Activated CD4-positive, alpha-beta T cell treated with anti-CD3 and anti-CD28 coated beads, Interleukin-2, amount 10 ng/mL, durations not matched to agents 24 days and 14 days (primary cell): Measurements from ENCODE around the gene TRIM45. TPM values are rescaled to one million over a fixed set of nuclear protein-coding genes. Genes with fewer than 3 reads are reported as not detected.

Source experiments
- DNase-seq: peaks from one replicate; pipeline ENCODE4 v3.0.0; 2022
- H3K27ac Mint-ChIP-seq: one replicate; pipeline ENCODE4 v1.8.0; 2022; ENCODE audit warnings: mild to moderate bottlenecking, mixed read lengths
- H3K27me3 Mint-ChIP-seq: one replicate; pipeline ENCODE4 v1.8.0; 2022; ENCODE audit warnings: mixed read lengths
- H3K36me3 Mint-ChIP-seq: one replicate; pipeline ENCODE4 v1.8.0; 2022; ENCODE audit warnings: low read depth, mild to moderate bottlenecking, mixed read lengths
- H3K4me1 Mint-ChIP-seq: one replicate; pipeline ENCODE4 v1.8.0; 2021; ENCODE audit warnings: mixed read lengths
- H3K4me3 Mint-ChIP-seq: one replicate; pipeline ENCODE4 v1.8.0; 2022; ENCODE audit warnings: mild to moderate bottlenecking, moderate library complexity, mixed read lengths
- H3K9me3 Mint-ChIP-seq: one replicate; pipeline ENCODE4 v1.8.0; 2021; ENCODE audit warnings: mixed read lengths
- intact Hi-C: fragments of 100-400 bp; cut with micrococcal nuclease; formaldehyde crosslinking; loops from one replicate; pipeline ENCODE4 v1.15.1; 2023
- total RNA-seq: library from RNA; stranded (reverse); gene quantifications from 2 replicates; pipeline ENCODE4 v1.2.3, GENCODE V29; 2022

Gene TRIM45
- total RNA-seq, 1 donor from 2014 or later, result 0.98 TPM

DNA sequence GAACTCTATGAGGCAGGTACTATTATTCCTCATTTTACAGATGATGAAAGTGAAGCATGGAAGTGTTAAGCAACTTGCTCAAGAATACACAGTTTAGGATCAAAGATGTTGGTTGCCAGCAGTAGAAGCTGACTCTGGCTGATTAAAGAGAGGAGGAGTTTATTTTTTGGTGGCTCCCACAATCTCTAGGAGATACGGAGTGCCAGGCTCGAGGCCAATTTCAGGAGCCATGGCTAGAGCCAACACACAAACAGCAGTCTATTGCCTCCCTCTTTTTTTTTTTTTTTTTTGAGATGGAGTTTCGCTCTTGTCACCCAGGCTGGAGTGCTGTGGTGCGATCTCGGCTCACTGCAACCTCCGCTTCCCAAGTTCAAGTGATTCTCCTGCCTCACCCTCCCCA lies 41.8 kb downstream of the TRIM45 start:
- H3K36me3 Mint-ChIP-seq, result peaks cover 85% of the 10 kb centered on the region
- peaks cover 29% of the 10 kb centered on the region for H3K4me1 Mint-ChIP-seq
- H3K27ac Mint-ChIP-seq, result no peak overlapping the region
- H3K27me3 Mint-ChIP-seq, result no peaks in the 10 kb centered on the region
- DNase-seq, result no peak
- intact Hi-C loops, result loop anchor here (5.0 kb wide), 3 partner anchors 288 to 702 kb away; partner anchors contain the start of genes MAN1A2 and TENT5C
- H3K4me3 Mint-ChIP-seq, result no peak overlapping the region
- no peaks in the 10 kb centered on the region for H3K9me3 Mint-ChIP-seq

DNA sequence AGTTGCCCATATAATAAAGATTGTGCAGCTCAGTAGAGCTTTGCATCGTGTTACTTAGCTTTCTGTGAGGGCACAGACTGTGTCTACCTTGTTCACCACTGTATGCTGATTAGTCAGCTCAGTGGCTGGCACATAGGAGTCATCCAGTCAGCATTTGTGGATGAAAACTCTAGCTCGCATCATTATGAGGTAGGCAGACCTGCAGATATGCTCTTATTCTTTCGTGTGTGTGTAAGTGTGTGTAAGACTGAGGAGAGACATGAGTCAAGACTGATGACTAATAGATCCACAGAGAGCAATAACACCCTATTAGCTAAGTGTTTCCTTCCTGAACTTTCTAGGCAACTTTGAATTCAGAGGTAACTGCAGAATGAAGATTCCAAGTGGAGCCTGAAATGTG lies 44.3 kb downstream of the TRIM45 start:
- intact Hi-C loops, result loop anchor here (1.0 to 5.0 kb wide), 4 partner anchors 15 to 530 kb away; partner anchors contain the start of genes MAN1A2 and TENT5C
- no peak for DNase-seq
- Mint-ChIP-seq H3K27ac (peak overlapping the region; percentile 91), H3K36me3 (peaks cover 75% of the 10 kb centered on the region), H3K9me3 (no peaks in the 10 kb centered on the region), H3K27me3 (no peaks in the 10 kb centered on the region), H3K4me1 (peaks cover 17% of the 10 kb centered on the region), H3K4me3 (no peak overlapping the region)

DNA sequence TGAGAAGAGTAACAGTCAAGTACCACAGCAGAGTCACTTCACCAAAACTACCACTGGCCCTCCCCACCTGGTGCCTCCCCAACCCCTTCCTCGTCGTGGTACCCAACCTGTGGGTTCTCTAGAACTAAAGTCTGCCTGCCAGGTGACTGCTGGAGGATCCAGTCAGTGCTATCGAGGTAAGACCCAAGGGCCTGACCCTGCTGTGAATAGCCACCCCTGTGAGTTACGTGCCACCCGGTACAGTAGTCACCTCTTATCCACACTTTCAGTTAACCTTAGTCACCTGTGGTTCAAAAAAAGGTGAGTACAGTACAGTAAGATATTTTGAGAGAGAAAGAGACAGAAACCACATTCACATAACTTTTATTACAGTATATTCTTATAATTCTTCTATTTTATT lies 44.9 kb downstream of the TRIM45 start:
- Mint-ChIP-seq H3K9me3 (no peaks in the 10 kb centered on the region), H3K4me3 (no peak overlapping the region), H3K4me1 (peaks cover 20% of the 10 kb centered on the region), H3K36me3 (peaks cover 74% of the 10 kb centered on the region), H3K27me3 (no peaks in the 10 kb centered on the region), H3K27ac (peak overlapping the region; percentile 64)
- intact Hi-C loops, result loop anchor here (1.0 to 5.0 kb wide), 4 partner anchors 14 to 531 kb away; partner anchors contain the start of genes MAN1A2 and TENT5C
- no peak for DNase-seq

DNA sequence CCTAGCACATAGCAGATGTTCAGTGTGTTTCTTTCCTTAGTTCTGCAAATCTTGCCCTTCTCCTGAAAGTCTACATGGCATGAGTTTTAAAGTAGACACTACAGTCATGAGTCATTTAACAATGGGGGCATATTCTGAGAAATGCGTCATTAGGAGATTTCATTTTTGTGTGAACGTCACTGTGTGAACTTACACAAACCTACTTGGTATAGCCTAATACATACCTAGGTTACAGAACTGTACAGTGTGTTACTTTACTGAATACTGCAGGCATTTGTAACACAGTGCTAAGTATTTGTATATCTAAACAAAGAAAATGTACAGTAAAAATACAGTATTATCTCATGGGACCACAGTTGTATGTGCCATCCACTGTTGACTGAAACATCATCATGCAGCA lies 51.4 kb downstream of the TRIM45 start:
- H3K9me3 Mint-ChIP-seq, result no peaks in the 10 kb centered on the region
- intact Hi-C loops, result no loop called here
- peaks cover 42% of the 10 kb centered on the region for H3K36me3 Mint-ChIP-seq
- DNase-seq, result no peak
- H3K4me3 Mint-ChIP-seq, result no peak overlapping the region
- no peaks in the 10 kb centered on the region for H3K27me3 Mint-ChIP-seq
- no peak overlapping the region for H3K27ac Mint-ChIP-seq
- H3K4me1 Mint-ChIP-seq, result peaks cover 27% of the 10 kb centered on the region

DNA sequence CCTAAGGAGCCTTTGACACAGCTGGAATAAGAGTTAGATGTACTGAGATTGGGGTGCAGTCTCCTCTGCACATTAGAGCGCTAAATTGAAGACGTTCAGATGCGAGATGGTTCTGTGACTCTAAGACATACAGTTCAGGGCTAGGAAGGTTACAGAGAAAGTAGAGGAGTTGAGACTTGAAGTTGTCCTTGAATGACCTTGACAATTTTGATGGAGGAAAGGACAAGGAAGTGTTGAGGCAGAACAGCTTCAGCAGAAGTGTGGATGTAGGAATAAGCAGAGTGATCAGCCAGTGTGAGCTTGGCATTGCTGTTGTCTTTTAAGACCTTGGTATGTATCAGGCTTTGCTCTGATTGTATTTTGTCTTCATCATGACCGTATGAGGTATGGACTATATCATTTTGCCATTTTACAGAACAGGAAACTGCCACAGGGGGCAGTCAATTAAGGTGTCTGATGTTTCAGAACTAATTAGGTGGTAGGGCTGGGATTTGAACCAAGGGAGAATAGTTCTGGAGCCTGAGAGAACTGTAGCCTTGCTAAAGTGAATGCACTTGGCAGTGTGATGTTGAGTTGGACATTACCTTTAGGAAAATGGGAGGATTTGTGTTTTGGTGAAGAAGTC lies 52.2 kb downstream of the TRIM45 start:
- intact Hi-C loops, result loop anchor here (10.0 kb wide), 1 partner anchor 815 kb away; no protein-coding TSS in a partner anchor
- Mint-ChIP-seq H3K27ac (no peak overlapping the region), H3K27me3 (no peaks in the 10 kb centered on the region), H3K4me3 (no peak overlapping the region), H3K36me3 (peaks cover 41% of the 10 kb centered on the region), H3K4me1 (peaks cover 26% of the 10 kb centered on the region), H3K9me3 (no peaks in the 10 kb centered on the region)
- no peak for DNase-seq

DNA sequence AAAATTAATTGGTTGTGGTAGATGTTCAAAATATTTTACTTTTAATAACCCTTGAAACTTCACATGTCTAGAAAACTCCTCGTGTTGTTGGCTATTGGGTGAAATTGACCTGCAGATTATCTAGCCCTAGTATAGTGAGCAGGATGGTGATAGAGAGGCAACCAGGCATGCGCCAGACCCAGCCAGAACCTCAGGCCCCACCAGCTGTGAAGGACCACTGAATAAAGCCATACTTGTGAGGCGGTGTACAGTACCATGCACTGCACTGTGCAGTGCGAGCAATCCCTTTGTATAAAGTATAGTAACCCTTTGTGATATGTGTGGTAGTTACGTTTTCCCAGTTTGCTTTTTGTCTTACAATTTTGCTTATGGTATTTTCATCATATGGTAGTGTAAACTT lies 53.0 kb downstream of the TRIM45 start:
- peaks cover 44% of the 10 kb centered on the region for H3K36me3 Mint-ChIP-seq
- DNase-seq, result no peak
- H3K4me1 Mint-ChIP-seq, result peaks cover 31% of the 10 kb centered on the region
- intact Hi-C loops, result loop anchor here (1.0 to 10.0 kb wide), 2 partner anchors 26 to 814 kb away; no protein-coding TSS in a partner anchor
- no peak overlapping the region for H3K4me3 Mint-ChIP-seq
- no peak overlapping the region for H3K27ac Mint-ChIP-seq
- no peaks in the 10 kb centered on the region for H3K27me3 Mint-ChIP-seq
- H3K9me3 Mint-ChIP-seq, result no peaks in the 10 kb centered on the region

DNA sequence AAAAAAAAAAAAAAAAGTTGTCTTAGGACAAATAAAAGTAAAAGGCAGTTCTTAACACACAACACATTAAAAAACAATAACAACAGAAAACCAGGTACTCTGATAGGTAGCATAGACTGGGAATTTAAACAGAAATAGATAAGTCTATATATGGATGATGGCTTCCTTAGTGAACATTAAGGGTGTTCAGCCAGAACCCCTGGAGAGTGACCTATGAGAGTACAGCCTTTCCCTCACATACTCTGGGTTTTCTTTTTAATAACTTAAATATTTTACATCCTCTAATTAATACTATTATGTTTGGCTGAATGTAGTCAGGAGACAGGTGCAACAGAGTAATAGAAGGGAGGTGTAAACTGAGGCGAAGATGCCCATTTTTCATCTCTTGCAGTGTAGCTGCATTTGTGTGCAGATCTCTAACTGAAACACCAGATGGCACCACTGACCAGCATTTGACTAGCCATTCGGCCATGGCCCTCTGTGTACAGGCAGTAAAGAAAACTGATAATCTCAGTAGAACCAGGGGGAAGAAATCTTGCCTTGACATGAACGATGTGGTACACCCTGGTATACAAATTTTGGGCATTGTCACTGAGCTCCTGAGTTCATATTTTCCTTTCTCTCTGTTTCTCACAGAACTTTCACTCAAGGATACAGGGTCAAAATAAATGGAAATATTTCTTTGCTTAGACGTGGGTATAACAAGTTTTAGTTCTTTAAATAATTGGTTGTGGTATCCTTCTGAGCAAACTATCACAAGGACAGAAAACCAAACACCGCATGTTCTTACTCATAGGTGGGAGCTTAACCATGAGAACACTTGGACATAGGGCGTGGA lies 53.8 kb downstream of the TRIM45 start:
- Mint-ChIP-seq H3K4me1 (peaks cover 35% of the 10 kb centered on the region), H3K27ac (no peak overlapping the region), H3K4me3 (no peak overlapping the region), H3K9me3 (no peaks in the 10 kb centered on the region), H3K36me3 (peaks cover 43% of the 10 kb centered on the region), H3K27me3 (no peaks in the 10 kb centered on the region)
- peak; percentile 79 for DNase-seq
- intact Hi-C loops, result loop anchor here (1.0 to 10.0 kb wide), 3 partner anchors 27 to 813 kb away; no protein-coding TSS in a partner anchor

DNA sequence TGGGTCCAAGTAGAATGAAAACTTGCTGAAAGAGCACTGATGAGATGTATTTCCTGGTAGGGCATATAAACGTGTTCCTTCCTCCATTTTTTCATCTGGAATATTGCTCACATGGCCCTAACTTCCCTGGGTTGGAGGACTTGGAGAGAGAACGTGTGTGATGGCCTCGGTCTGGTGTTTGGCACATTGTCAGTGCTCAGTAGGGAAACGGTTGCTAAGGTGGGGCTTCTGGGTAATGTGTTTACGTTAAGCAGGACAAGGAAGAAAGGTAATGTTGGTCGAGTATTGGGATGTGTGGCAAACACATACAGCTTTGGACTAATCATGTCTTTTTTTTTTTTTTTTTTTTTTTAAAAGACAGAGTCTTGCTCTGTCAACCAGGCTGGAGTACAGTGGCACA lies 55.2 kb downstream of the TRIM45 start:
- DNase-seq, result no peak
- Mint-ChIP-seq H3K4me1 (peaks cover 41% of the 10 kb centered on the region), H3K27ac (peak overlapping the region; percentile 50), H3K36me3 (peaks cover 50% of the 10 kb centered on the region), H3K27me3 (no peaks in the 10 kb centered on the region), H3K9me3 (no peaks in the 10 kb centered on the region), H3K4me3 (no peak overlapping the region)
- intact Hi-C loops, result loop anchor here (10.0 kb wide), 1 partner anchor 812 kb away; no protein-coding TSS in a partner anchor

DNA sequence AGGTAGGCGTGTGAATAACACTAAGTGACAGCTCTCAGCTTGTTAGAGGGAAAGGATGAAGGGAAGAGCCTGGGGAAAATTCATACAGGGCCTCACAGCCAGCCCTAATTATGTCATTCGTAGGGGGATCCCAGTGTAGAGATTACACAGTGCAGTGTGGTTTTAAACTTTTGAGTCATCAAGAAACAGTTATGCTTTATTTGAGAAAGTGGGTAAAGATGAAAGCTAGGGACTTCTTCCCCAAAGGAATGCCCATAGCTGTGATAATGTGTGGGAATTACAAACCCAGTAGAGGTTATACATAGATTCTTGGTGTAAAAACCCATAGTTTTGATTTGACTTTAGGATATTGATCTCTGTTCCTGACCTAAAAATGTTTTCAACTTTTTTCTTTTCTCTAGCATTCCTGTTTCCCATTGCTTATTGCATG lies 59.5 kb downstream of the TRIM45 start:
- Mint-ChIP-seq H3K9me3 (no peaks in the 10 kb centered on the region), H3K27ac (peak overlapping the region; percentile 70), H3K36me3 (peaks cover 49% of the 10 kb centered on the region), H3K27me3 (no peaks in the 10 kb centered on the region), H3K4me1 (peaks cover 46% of the 10 kb centered on the region), H3K4me3 (peak overlapping the region; percentile 34)
- intact Hi-C loops, result loop anchor here (1.0 to 10.0 kb wide), 10 partner anchors 15 to 807 kb away; partner anchors contain the start of genes CD2 and IGSF3
- DNase-seq, result peak; percentile 79

Other genes with a start within 250 kb of the TRIM45 start
- 35.4 and 35.6 TPM in 2 replicates for gene PTGFRN, start 211.8 kb downstream of the TRIM45 start, total RNA-seq
- gene CD101, start 120.0 kb downstream of the TRIM45 start, total RNA-seq, result 0.82 and 1.2 TPM in 2 replicates
- 108 and 116 TPM in 2 replicates for gene TTF2, start 61.4 kb downstream of the TRIM45 start, total RNA-seq
- gene VTCN1, start 89.2 kb upstream of the TRIM45 start, total RNA-seq, result not detected in 2 replicates
- gene MAN1A2, start 245.7 kb upstream of the TRIM45 start, total RNA-seq, result 23.9 and 28.7 TPM in 2 replicates